HFFc6 (cell line): ENCODE results near the gene SORCS2. TPM values are rescaled to one million over a fixed set of nuclear protein-coding genes. Genes with fewer than 3 reads are reported as not detected.

Source experiments
- DNase-seq: peaks from one replicate; pipeline ENCODE4 v3.0.0-alpha.2; 2018
- H3K27ac Mint-ChIP-seq: 2 replicates; pipeline ENCODE4 v1.8.0; 2020; ENCODE audit warnings: mild to moderate bottlenecking, mixed read lengths
- H3K27me3 Mint-ChIP-seq: 2 replicates; pipeline ENCODE4 v1.8.0; 2021; ENCODE audit warnings: mild to moderate bottlenecking, moderate library complexity, mixed read lengths; ENCODE audit not compliant: insufficient read depth
- H3K36me3 Mint-ChIP-seq: 2 replicates; pipeline ENCODE4 v1.8.0; 2021; ENCODE audit warnings: low read depth, mixed read lengths
- H3K4me1 Mint-ChIP-seq: 2 replicates; pipeline ENCODE4 v1.8.0; 2020; ENCODE audit warnings: low read depth, mixed read lengths
- H3K4me3 Mint-ChIP-seq: 2 replicates; pipeline ENCODE4 v1.8.0; 2020; ENCODE audit warnings: mild to moderate bottlenecking, moderate library complexity, mixed read lengths
- H3K9me3 Mint-ChIP-seq: 2 replicates; pipeline ENCODE4 v1.8.0; 2020; ENCODE audit warnings: mild to moderate bottlenecking, mixed read lengths
- total RNA-seq, 6 experiments: library from RNA; stranded (reverse); fragmentation: NEBNext Ultra II Directional; extraction: Animal tissue kit (Norgen Biotek cat#: 25700); gene quantifications; 2 replicates in 1 of 6; 3 replicates in 5 of 6; pipeline ENCODE4 v1.2.3, GENCODE V29; 2021
- TF ChIP-seq, protein P1 (sequence below): fragments of 200-600 bp; sonication (generic); IDR thresholded peaks from 2 replicates; pipeline ENCODE4 v1.5.0; 2021; ENCODE audit warnings: antibody characterized with exemption, mild to moderate bottlenecking

The SORCS2 gene
- total RNA-seq, 6 experiments from 2014 or later = 0.05 to 0.15 (median 0.12) TPM; not detected in 3

- DNase-seq = no peak
- Mint-ChIP-seq H3K27me3 (peaks cover 11% of the 10 kb centered on the region), H3K4me1 (peaks cover 17% of the 10 kb centered on the region), H3K4me3 (peak overlapping the region; percentile 26; the same call in 1 of the 2 replicates), H3K36me3 (peaks cover 13% of the 10 kb centered on the region), H3K27ac (peak overlapping the region; percentile 53; the same call in 1 of the 2 replicates), H3K9me3 (peaks cover 15% of the 10 kb centered on the region)
- TF ChIP-seq, protein P1, sequence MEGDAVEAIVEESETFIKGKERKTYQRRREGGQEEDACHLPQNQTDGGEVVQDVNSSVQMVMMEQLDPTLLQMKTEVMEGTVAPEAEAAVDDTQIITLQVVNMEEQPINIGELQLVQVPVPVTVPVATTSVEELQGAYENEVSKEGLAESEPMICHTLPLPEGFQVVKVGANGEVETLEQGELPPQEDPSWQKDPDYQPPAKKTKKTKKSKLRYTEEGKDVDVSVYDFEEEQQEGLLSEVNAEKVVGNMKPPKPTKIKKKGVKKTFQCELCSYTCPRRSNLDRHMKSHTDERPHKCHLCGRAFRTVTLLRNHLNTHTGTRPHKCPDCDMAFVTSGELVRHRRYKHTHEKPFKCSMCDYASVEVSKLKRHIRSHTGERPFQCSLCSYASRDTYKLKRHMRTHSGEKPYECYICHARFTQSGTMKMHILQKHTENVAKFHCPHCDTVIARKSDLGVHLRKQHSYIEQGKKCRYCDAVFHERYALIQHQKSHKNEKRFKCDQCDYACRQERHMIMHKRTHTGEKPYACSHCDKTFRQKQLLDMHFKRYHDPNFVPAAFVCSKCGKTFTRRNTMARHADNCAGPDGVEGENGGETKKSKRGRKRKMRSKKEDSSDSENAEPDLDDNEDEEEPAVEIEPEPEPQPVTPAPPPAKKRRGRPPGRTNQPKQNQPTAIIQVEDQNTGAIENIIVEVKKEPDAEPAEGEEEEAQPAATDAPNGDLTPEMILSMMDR = no peak
Observed at GRCh38 chr4:7547368-7548040, 355.2 kb downstream of the SORCS2 start.

GRCh38 chr4:7549866-7550265 is 357.5 kb downstream of the SORCS2 start:
- H3K9me3 Mint-ChIP-seq = peaks cover 33% of the 10 kb centered on the region
- peaks cover 10% of the 10 kb centered on the region for H3K27me3 Mint-ChIP-seq
- H3K36me3 Mint-ChIP-seq = peaks cover 32% of the 10 kb centered on the region
- no peak for DNase-seq
- peaks cover 17% of the 10 kb centered on the region for H3K4me1 Mint-ChIP-seq
- no peak overlapping the region for H3K27ac Mint-ChIP-seq
- H3K4me3 Mint-ChIP-seq = no peak overlapping the region
- TF ChIP-seq, protein P1 = no peak

DNA sequence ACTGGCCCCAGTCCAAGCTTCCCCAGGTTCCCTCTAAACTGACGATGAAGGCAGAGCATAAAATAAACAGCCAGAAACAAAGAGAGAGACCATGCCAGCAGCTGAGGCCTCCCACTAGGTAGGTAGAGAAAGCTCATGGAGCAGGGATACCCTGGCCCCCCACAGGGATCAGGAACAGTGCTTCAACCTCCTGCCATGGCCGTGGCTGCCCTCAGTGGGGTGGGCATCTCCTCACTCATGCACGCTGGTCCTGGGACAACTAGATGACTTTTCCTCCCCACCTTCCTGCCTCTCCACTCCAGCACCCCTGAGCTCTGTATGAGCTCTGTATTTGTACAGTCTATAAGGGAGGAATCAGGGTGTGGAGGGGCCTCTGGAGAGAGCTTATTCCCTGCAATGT is 360.1 kb downstream of the SORCS2 start:
- Mint-ChIP-seq H3K27me3 (peaks cover 7% of the 10 kb centered on the region), H3K9me3 (peaks cover 50% of the 10 kb centered on the region), H3K27ac (no peak overlapping the region), H3K4me3 (no peak overlapping the region), H3K36me3 (peaks cover 38% of the 10 kb centered on the region), H3K4me1 (peaks cover 14% of the 10 kb centered on the region)
- TF ChIP-seq, protein P1 = no peak
- no peak for DNase-seq

- Mint-ChIP-seq H3K27me3 (peaks cover 7% of the 10 kb centered on the region), H3K9me3 (peaks cover 50% of the 10 kb centered on the region), H3K27ac (no peak overlapping the region), H3K36me3 (peaks cover 39% of the 10 kb centered on the region), H3K4me3 (no peak overlapping the region), H3K4me1 (peaks cover 17% of the 10 kb centered on the region)
- no peak for DNase-seq
- TF ChIP-seq, protein P1 = no peak
Observed at GRCh38 chr4:7553280-7553679, 360.9 kb downstream of the SORCS2 start.

- peaks cover 36% of the 10 kb centered on the region for H3K36me3 Mint-ChIP-seq
- peaks cover 10% of the 10 kb centered on the region for H3K27me3 Mint-ChIP-seq
- peaks cover 17% of the 10 kb centered on the region for H3K4me1 Mint-ChIP-seq
- DNase-seq = no peak
- no peak overlapping the region for H3K4me3 Mint-ChIP-seq
- H3K27ac Mint-ChIP-seq = no peak overlapping the region
- TF ChIP-seq, protein P1 = peak; percentile 36
- peaks cover 46% of the 10 kb centered on the region for H3K9me3 Mint-ChIP-seq
Observed at GRCh38 chr4:7554905-7555304, 362.6 kb downstream of the SORCS2 start.
